ENCODE data around the gene IL3RA.

IL3RA gene

GRCh38 chrX:1407035-1407434, 70.5 kb downstream of the IL3RA start:
- H3K27me3 ChIP-seq = no peaks in the 10 kb centered on the region
- no peak overlapping the region for H3K4me3 ChIP-seq
- no peak overlapping the region for H3K4me2 ChIP-seq
- no peak overlapping the region for H3K9ac ChIP-seq
- H3K4me1 ChIP-seq = peaks cover 11% of the 10 kb centered on the region
- no peak for TF ChIP-seq Cebpa-rat (IDR thresholded peaks at IDR 0.05)
- H3K36me3 ChIP-seq = peaks cover 72% of the 10 kb centered on the region
- no peaks in the 10 kb centered on the region for H4K20me1 ChIP-seq
- peaks cover 36% of the 10 kb centered on the region; the same call in 1 of the 2 replicates for H3K9me3 ChIP-seq
- H3K27ac ChIP-seq = no peak overlapping the region

GRCh38 chrX:1411326-1411725, 74.7 kb downstream of the IL3RA start:
- no peak for TF ChIP-seq Cebpa-rat (IDR thresholded peaks at IDR 0.05)
- peak overlapping the region; percentile 23 for H3K4me2 ChIP-seq
- peaks cover 69% of the 10 kb centered on the region for H3K36me3 ChIP-seq

GRCh38 chrX:1412551-1413161, 76.1 kb downstream of the IL3RA start:
- TF ChIP-seq Cebpa-rat (IDR thresholded peaks at IDR 0.05) = no peak
- H3K36me3 ChIP-seq = peaks cover 68% of the 10 kb centered on the region
- H3K27me3 ChIP-seq = no peaks in the 10 kb centered on the region
- H3K9me3 ChIP-seq = no peaks in the 10 kb centered on the region
- H3K27ac ChIP-seq = no peak overlapping the region
- H3K4me2 ChIP-seq = no peak overlapping the region
- no peak overlapping the region for H3K4me3 ChIP-seq
- H4K20me1 ChIP-seq = no peaks in the 10 kb centered on the region
- peaks cover 12% of the 10 kb centered on the region for H3K4me1 ChIP-seq
- no peak overlapping the region for H3K9ac ChIP-seq

More at GRCh38 chrX:1411326-1411725, 74.7 kb downstream of the IL3RA start:
- 0 out of 2 replicates have a peak overlapping the region, but pooled peaks have one; percentile 31 for H3K27ac ChIP-seq
- H4K20me1 ChIP-seq = no peaks in the 10 kb centered on the region
- H3K9me3 ChIP-seq = 0 out of 2 replicates have a peak, but pooled peaks cover 8% of the 10 kb centered on the region
- H3K9ac ChIP-seq = no peak overlapping the region
- no peak overlapping the region for H3K4me3 ChIP-seq
- no peaks in the 10 kb centered on the region for H3K27me3 ChIP-seq
- peaks cover 12% of the 10 kb centered on the region for H3K4me1 ChIP-seq

GRCh38 chrX:1416327-1416784, 79.8 kb downstream of the IL3RA start:
- Histone ChIP-seq H3K4me1 (peaks cover 24% of the 10 kb centered on the region), H3K9me3 (peaks cover 14% of the 10 kb centered on the region), H4K20me1 (no peaks in the 10 kb centered on the region), H3K36me3 (peaks cover 91% of the 10 kb centered on the region), H3K4me2 (no peak overlapping the region), H3K9ac (no peak overlapping the region), H3K4me3 (no peak overlapping the region), H3K27ac (no peak overlapping the region), H3K27me3 (no peaks in the 10 kb centered on the region)
- TF ChIP-seq Cebpa-rat (IDR thresholded peaks at IDR 0.05) = no peak

GRCh38 chrX:1416965-1417760, 80.6 kb downstream of the IL3RA start:
- H3K36me3 ChIP-seq = peaks cover 91% of the 10 kb centered on the region
- H3K27ac ChIP-seq = no peak overlapping the region
- H3K4me1 ChIP-seq = peaks cover 16% of the 10 kb centered on the region
- no peak for TF ChIP-seq Cebpa-rat (IDR thresholded peaks at IDR 0.05)
- no peak overlapping the region for H3K4me2 ChIP-seq
- no peaks in the 10 kb centered on the region for H4K20me1 ChIP-seq
- H3K9me3 ChIP-seq = peaks cover 22% of the 10 kb centered on the region
- no peak overlapping the region for H3K9ac ChIP-seq
- H3K4me3 ChIP-seq = no peak overlapping the region
- no peaks in the 10 kb centered on the region for H3K27me3 ChIP-seq

GRCh38 chrX:1417921-1418771, 81.6 kb downstream of the IL3RA start:
- H3K27ac ChIP-seq = no peak overlapping the region
- H4K20me1 ChIP-seq = no peaks in the 10 kb centered on the region
- no peak overlapping the region for H3K9ac ChIP-seq
- no peak overlapping the region for H3K4me2 ChIP-seq
- no peak for TF ChIP-seq Cebpa-rat (IDR thresholded peaks at IDR 0.05)
- peaks cover 32% of the 10 kb centered on the region for H3K9me3 ChIP-seq
- peaks cover 91% of the 10 kb centered on the region for H3K36me3 ChIP-seq
- no peak overlapping the region for H3K4me3 ChIP-seq
- peaks cover 16% of the 10 kb centered on the region for H3K4me1 ChIP-seq
- H3K27me3 ChIP-seq = no peaks in the 10 kb centered on the region

GRCh38 chrX:1418901-1419544, 82.4 kb downstream of the IL3RA start:
- H4K20me1 ChIP-seq = no peaks in the 10 kb centered on the region
- no peaks in the 10 kb centered on the region for H3K27me3 ChIP-seq
- H3K9me3 ChIP-seq = peaks cover 40% of the 10 kb centered on the region
- no peak overlapping the region for H3K4me3 ChIP-seq
- H3K4me1 ChIP-seq = peaks cover 16% of the 10 kb centered on the region
- no peak overlapping the region for H3K9ac ChIP-seq
- no peak overlapping the region for H3K4me2 ChIP-seq
- peak overlapping the region; percentile 41; the same call in 1 of the 2 replicates for H3K27ac ChIP-seq
- H3K36me3 ChIP-seq = peaks cover 90% of the 10 kb centered on the region
- no peak for TF ChIP-seq Cebpa-rat (IDR thresholded peaks at IDR 0.05)

GRCh38 chrX:1419545-1420355, 83.2 kb downstream of the IL3RA start:
- Histone ChIP-seq H3K27ac (peak overlapping the region; percentile 41; the same call in 1 of the 2 replicates), H3K4me1 (peaks cover 16% of the 10 kb centered on the region), H4K20me1 (no peaks in the 10 kb centered on the region), H3K4me2 (no peak overlapping the region), H3K27me3 (no peaks in the 10 kb centered on the region), H3K9me3 (peaks cover 45% of the 10 kb centered on the region), H3K9ac (no peak overlapping the region), H3K4me3 (no peak overlapping the region), H3K36me3 (peaks cover 83% of the 10 kb centered on the region)
- no peak for TF ChIP-seq Cebpa-rat (IDR thresholded peaks at IDR 0.05)
